Mesenchymal stem cell (in vitro differentiated cells and primary cell): ENCODE results near the gene ITGAD.
"Not testable (repeated sequence)": the region's sequence is repeated elsewhere in the genome, so short reads cannot be mapped to it uniquely, and the experiment has no call there.

Source experiments
- DNase-seq: peaks from one replicate; pipeline ENCODE4 v3.0.0-alpha.2; 2013
- H2AFZ ChIP-seq: one replicate; pipeline ENCODE4 v1.6.1; 2013; ENCODE audit warnings: low read depth, mild to moderate bottlenecking, control low read depth, inconsistent platforms, low read length, moderate library complexity
- H2AK5ac ChIP-seq: 2 replicates; pipeline ENCODE4 v1.6.1; 2013; ENCODE audit warnings: low read length, moderate library complexity, mild to moderate bottlenecking, inconsistent platforms; ENCODE audit not compliant: severe bottlenecking
- H2BK120ac ChIP-seq: one replicate; pipeline ENCODE4 v1.6.1; 2013; ENCODE audit warnings: low read depth, mild to moderate bottlenecking, inconsistent platforms, low read length, moderate library complexity
- H2BK12ac ChIP-seq, 2 experiments: one replicate each; pipeline ENCODE4 v1.6.1; 2013; ENCODE audit warnings: inconsistent platforms in 2 of 2, low read length in 2 of 2, mild to moderate bottlenecking in 2 of 2, moderate library complexity in 2 of 2, control low read depth in 1 of 2
- H2BK15ac ChIP-seq: one replicate; pipeline ENCODE4 v1.6.1; 2013; ENCODE audit warnings: mild to moderate bottlenecking, low read depth, inconsistent platforms; ENCODE audit not compliant: poor library complexity, severe bottlenecking
- H2BK5ac ChIP-seq: 2 replicates; pipeline ENCODE4 v1.6.1; 2013; ENCODE audit warnings: low read depth, mild to moderate bottlenecking, low read length, control low read depth, inconsistent platforms; ENCODE audit not compliant: poor library complexity, severe bottlenecking
- H3K14ac ChIP-seq, 2 experiments: one replicate each; pipeline ENCODE4 v1.6.1; 2013; ENCODE audit warnings: inconsistent platforms in 2 of 2, low read length in 2 of 2, control low read depth in 1 of 2, mild to moderate bottlenecking in 1 of 2, moderate library complexity in 1 of 2
- H3K18ac ChIP-seq, 2 experiments: one replicate each; pipeline ENCODE4 v1.6.1; 2013; ENCODE audit warnings: inconsistent platforms in 2 of 2, low read length in 2 of 2, control low read depth in 1 of 2, low read depth in 1 of 2, mild to moderate bottlenecking in 1 of 2
- H3K23ac ChIP-seq, 2 experiments: one replicate each; pipeline ENCODE4 v1.6.1; 2013; ENCODE audit warnings: inconsistent platforms in 2 of 2, low read length in 2 of 2, mild to moderate bottlenecking in 2 of 2, moderate library complexity in 2 of 2, control low read depth in 1 of 2
- H3K27ac ChIP-seq: 2 replicates; pipeline ENCODE4 v1.5.1; 2013; ENCODE audit warnings: mild to moderate bottlenecking, moderate library complexity, low read length, control low read depth, inconsistent platforms; ENCODE audit not compliant: poor library complexity, severe bottlenecking
- H3K27me3 ChIP-seq, 2 experiments: 2 replicates each; pipeline versions ENCODE4 v1.6.1 to v1.7.0; 2013; ENCODE audit warnings: low read length in 2 of 2, mild to moderate bottlenecking in 2 of 2, moderate library complexity in 2 of 2, control low read depth in 1 of 2, inconsistent platforms in 1 of 2; ENCODE audit not compliant: control insufficient read depth in 1 of 2, insufficient read depth in 1 of 2
- H3K36me3 ChIP-seq, 2 experiments: 2 replicates each; pipeline versions ENCODE4 v1.6.1 to v1.7.0; 2013; ENCODE audit warnings: low read length in 2 of 2, control low read depth in 1 of 2, inconsistent platforms in 1 of 2, low read depth in 1 of 2, mild to moderate bottlenecking in 1 of 2; ENCODE audit not compliant: insufficient read depth in 2 of 2, control insufficient read depth in 1 of 2
- H3K4ac ChIP-seq, 2 experiments: one replicate each; pipeline ENCODE4 v1.6.1; 2013; ENCODE audit warnings: inconsistent platforms in 2 of 2, low read length in 2 of 2, mild to moderate bottlenecking in 2 of 2, moderate library complexity in 2 of 2, control low read depth in 1 of 2, low read depth in 1 of 2
- H3K4me1 ChIP-seq: 2 replicates; pipeline ENCODE4 v1.6.1; 2013; ENCODE audit warnings: low read depth, low read length, control low read depth; ENCODE audit not compliant: control insufficient read depth, insufficient read depth
- H3K4me2 ChIP-seq: 2 replicates; pipeline ENCODE4 v1.6.1; 2013; ENCODE audit warnings: low read length, mild to moderate bottlenecking, inconsistent platforms; ENCODE audit not compliant: poor library complexity, severe bottlenecking
- H3K4me3 ChIP-seq, 2 experiments: 2 replicates each; pipeline versions ENCODE4 v1.5.1 to v1.7.0; 2013; ENCODE audit warnings: low read length in 2 of 2, mild to moderate bottlenecking in 2 of 2, control low read depth in 1 of 2, low read depth in 1 of 2; ENCODE audit not compliant: insufficient read depth in 1 of 2
- H3K79me1 ChIP-seq: replicated peaks from 2 replicates; pipeline ENCODE4 v1.6.1; 2013; ENCODE audit warnings: mild to moderate bottlenecking, control low read depth, low read length, inconsistent platforms; ENCODE audit not compliant: poor library complexity, severe bottlenecking
- H3K9ac ChIP-seq: 2 replicates; pipeline ENCODE4 v1.7.0; 2013; ENCODE audit warnings: mild to moderate bottlenecking, low read length, moderate library complexity
- H3K9me3 ChIP-seq: 2 replicates; pipeline ENCODE4 v1.7.0; 2013; ENCODE audit warnings: mild to moderate bottlenecking, low read length; ENCODE audit not compliant: control insufficient read depth
- H4K8ac ChIP-seq: one replicate; pipeline ENCODE4 v1.6.1; 2013; ENCODE audit warnings: inconsistent platforms, mild to moderate bottlenecking, low read length, moderate library complexity
- H4K91ac ChIP-seq: one replicate; pipeline ENCODE4 v1.6.1; 2013; ENCODE audit warnings: mild to moderate bottlenecking, low read length, inconsistent platforms
- WGBS: methylation state at CpG from one replicate; pipeline ENCODE4 v1.1.7; 2013; ENCODE audit warnings: mixed read lengths; 5-methylcytosine and 5-hydroxymethylcytosine counted together

The ITGAD gene

GRCh38 chr16:31438414-31438813 lies 45.3 kb downstream of the ITGAD start:
- no peak overlapping the region for H2AFZ ChIP-seq
- H3K23ac ChIP-seq: no peak overlapping the region
- H2BK120ac ChIP-seq: no peak overlapping the region
- no peak for DNase-seq
- H3K27me3 ChIP-seq: no peaks in the 10 kb centered on the region
- no peaks in the 10 kb centered on the region for H3K36me3 ChIP-seq
- no peaks in the 10 kb centered on the region for H3K79me1 ChIP-seq
- no peak overlapping the region for H3K4me3 ChIP-seq
- H3K4me1 ChIP-seq: peaks cover 8% of the 10 kb centered on the region
- no peak overlapping the region for H3K27ac ChIP-seq
- 25% methylated on average over 2 of the region's 2 CpGs for WGBS
- no peak overlapping the region for H2BK12ac ChIP-seq
- no peak overlapping the region for H2BK15ac ChIP-seq
- H3K9ac ChIP-seq: no peak overlapping the region
- H3K14ac ChIP-seq: no peak overlapping the region
- no peak overlapping the region for H4K8ac ChIP-seq
- H3K9me3 ChIP-seq: no peaks in the 10 kb centered on the region
- no peak overlapping the region for H4K91ac ChIP-seq
- no peak overlapping the region for H3K4me2 ChIP-seq
- no peak overlapping the region for H2AK5ac ChIP-seq
- no peak overlapping the region for H3K4ac ChIP-seq
- H2BK5ac ChIP-seq: no peak overlapping the region
- H3K18ac ChIP-seq: no peak overlapping the region

GRCh38 chr16:31439023-31439422 lies 45.9 kb downstream of the ITGAD start:
- not testable (repeated sequence) for H3K4me2 ChIP-seq, H3K14ac ChIP-seq, H3K4me1 ChIP-seq, H3K36me3 ChIP-seq, H3K27me3 ChIP-seq, H3K23ac ChIP-seq, H3K79me1 ChIP-seq, H3K9me3 ChIP-seq, H2BK120ac ChIP-seq, H2BK15ac ChIP-seq, H3K9ac ChIP-seq, H4K91ac ChIP-seq, H2AK5ac ChIP-seq, H4K8ac ChIP-seq, H2BK5ac ChIP-seq, DNase-seq, H2BK12ac ChIP-seq, H3K4me3 ChIP-seq, H3K4ac ChIP-seq, H3K27ac ChIP-seq, H2AFZ ChIP-seq, H3K18ac ChIP-seq
- WGBS: 53% methylated on average over 2 of the region's 4 CpGs

- H3K27ac ChIP-seq: no peak overlapping the region
- H2AK5ac ChIP-seq: no peak overlapping the region
- no peak overlapping the region for H4K8ac ChIP-seq
- peaks cover 8% of the 10 kb centered on the region for H3K4me1 ChIP-seq
- H3K27me3 ChIP-seq: no peaks in the 10 kb centered on the region
- no peak overlapping the region for H2BK120ac ChIP-seq
- no peak overlapping the region for H3K18ac ChIP-seq
- H3K23ac ChIP-seq: no peak overlapping the region
- no peak overlapping the region for H2BK12ac ChIP-seq
- H4K91ac ChIP-seq: no peak overlapping the region
- H3K9ac ChIP-seq: no peak overlapping the region
- H3K4me2 ChIP-seq: no peak overlapping the region
- H3K4ac ChIP-seq: no peak overlapping the region
- no peaks in the 10 kb centered on the region for H3K36me3 ChIP-seq
- no peak for DNase-seq
- no peaks in the 10 kb centered on the region for H3K79me1 ChIP-seq
- H2AFZ ChIP-seq: no peak overlapping the region
- H3K14ac ChIP-seq: no peak overlapping the region
- H3K4me3 ChIP-seq: no peak overlapping the region
- H2BK5ac ChIP-seq: no peak overlapping the region
- H3K9me3 ChIP-seq: no peaks in the 10 kb centered on the region
- no peak overlapping the region for H2BK15ac ChIP-seq
- 100% methylated on average over 2 of the region's 3 CpGs for WGBS
These were observed 46.4 kb downstream of the ITGAD start for GRCh38 chr16:31439519-31439918.

GRCh38 chr16:31440516-31441184 lies 47.5 kb downstream of the ITGAD start:
- no peak for DNase-seq
- no peak overlapping the region for H4K8ac ChIP-seq
- no peaks in the 10 kb centered on the region for H3K9me3 ChIP-seq
- WGBS: 92% methylated on average over 4 of the region's 4 CpGs
- H2BK15ac ChIP-seq: no peak overlapping the region
- no peak overlapping the region for H3K4me2 ChIP-seq
- no peak overlapping the region for H2BK5ac ChIP-seq
- H3K27me3 ChIP-seq: no peaks in the 10 kb centered on the region
- no peaks in the 10 kb centered on the region for H3K36me3 ChIP-seq
- H2AFZ ChIP-seq: no peak overlapping the region
- H3K23ac ChIP-seq: no peak overlapping the region
- no peak overlapping the region for H3K4me3 ChIP-seq
- H3K9ac ChIP-seq: no peak overlapping the region
- no peak overlapping the region for H3K4ac ChIP-seq
- peaks cover 8% of the 10 kb centered on the region for H3K4me1 ChIP-seq
- H3K18ac ChIP-seq: no peak overlapping the region
- H3K27ac ChIP-seq: no peak overlapping the region
- no peaks in the 10 kb centered on the region for H3K79me1 ChIP-seq
- H2BK120ac ChIP-seq: no peak overlapping the region
- no peak overlapping the region for H2BK12ac ChIP-seq
- no peak overlapping the region for H3K14ac ChIP-seq
- no peak overlapping the region for H2AK5ac ChIP-seq
- H4K91ac ChIP-seq: no peak overlapping the region
